ENCODE data around the gene ZFAND3.

DNA sequence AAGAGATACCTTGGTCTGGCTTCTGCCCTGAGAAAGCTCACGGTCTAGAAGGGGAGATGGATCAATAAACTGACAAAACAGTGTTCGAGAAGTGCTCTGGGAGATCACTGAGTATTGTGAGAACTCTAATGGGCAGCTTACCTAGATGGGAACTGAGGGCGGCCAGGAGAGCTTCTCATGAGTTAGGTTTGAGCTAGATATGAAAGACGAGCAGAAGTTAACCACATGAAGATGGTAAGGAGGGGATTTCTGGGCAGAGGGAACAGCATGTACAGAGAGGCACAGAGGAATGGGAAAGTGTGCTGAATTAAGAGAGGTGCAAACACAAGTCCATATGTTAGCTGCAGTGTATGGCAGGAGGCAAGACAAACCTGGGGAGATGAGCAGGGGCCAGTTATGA is 11.9 kb downstream of the ZFAND3 start:
- no peak for TF ChIP-seq POLR2AphosphoS5 (IDR thresholded peaks at IDR 0.05; ENCODE audit: insufficient read depth, low read depth, low read length)
- TF ChIP-seq, protein P1, sequence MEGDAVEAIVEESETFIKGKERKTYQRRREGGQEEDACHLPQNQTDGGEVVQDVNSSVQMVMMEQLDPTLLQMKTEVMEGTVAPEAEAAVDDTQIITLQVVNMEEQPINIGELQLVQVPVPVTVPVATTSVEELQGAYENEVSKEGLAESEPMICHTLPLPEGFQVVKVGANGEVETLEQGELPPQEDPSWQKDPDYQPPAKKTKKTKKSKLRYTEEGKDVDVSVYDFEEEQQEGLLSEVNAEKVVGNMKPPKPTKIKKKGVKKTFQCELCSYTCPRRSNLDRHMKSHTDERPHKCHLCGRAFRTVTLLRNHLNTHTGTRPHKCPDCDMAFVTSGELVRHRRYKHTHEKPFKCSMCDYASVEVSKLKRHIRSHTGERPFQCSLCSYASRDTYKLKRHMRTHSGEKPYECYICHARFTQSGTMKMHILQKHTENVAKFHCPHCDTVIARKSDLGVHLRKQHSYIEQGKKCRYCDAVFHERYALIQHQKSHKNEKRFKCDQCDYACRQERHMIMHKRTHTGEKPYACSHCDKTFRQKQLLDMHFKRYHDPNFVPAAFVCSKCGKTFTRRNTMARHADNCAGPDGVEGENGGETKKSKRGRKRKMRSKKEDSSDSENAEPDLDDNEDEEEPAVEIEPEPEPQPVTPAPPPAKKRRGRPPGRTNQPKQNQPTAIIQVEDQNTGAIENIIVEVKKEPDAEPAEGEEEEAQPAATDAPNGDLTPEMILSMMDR (IDR thresholded peaks at IDR 0.05; ENCODE audit: extremely low read depth in 1 of 2, insufficient read depth in 1 of 2, low read depth in 1 of 2, low read length in 2 of 2), result no peak
- no peak for TF ChIP-seq POLR2A (IDR thresholded peaks at IDR 0.05; ENCODE audit: low read depth, low read length)
- TF ChIP-seq, protein P2, sequence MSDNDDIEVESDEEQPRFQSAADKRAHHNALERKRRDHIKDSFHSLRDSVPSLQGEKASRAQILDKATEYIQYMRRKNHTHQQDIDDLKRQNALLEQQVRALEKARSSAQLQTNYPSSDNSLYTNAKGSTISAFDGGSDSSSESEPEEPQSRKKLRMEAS (IDR thresholded peaks at IDR 0.05; ENCODE audit: insufficient read depth, insufficient read length), result no peak
- TF ChIP-seq EZH2 (IDR thresholded peaks at IDR 0.05; ENCODE audit: borderline replicate concordance, low read depth, low read length, severe bottlenecking), result no peak
- no peak for TF ChIP-seq FOS (IDR thresholded peaks at IDR 0.05; ENCODE audit: borderline replicate concordance, insufficient read depth, low read length)
